ENCODE measurements around the gene TRAPPC14.

Gene TRAPPC14

DNA sequence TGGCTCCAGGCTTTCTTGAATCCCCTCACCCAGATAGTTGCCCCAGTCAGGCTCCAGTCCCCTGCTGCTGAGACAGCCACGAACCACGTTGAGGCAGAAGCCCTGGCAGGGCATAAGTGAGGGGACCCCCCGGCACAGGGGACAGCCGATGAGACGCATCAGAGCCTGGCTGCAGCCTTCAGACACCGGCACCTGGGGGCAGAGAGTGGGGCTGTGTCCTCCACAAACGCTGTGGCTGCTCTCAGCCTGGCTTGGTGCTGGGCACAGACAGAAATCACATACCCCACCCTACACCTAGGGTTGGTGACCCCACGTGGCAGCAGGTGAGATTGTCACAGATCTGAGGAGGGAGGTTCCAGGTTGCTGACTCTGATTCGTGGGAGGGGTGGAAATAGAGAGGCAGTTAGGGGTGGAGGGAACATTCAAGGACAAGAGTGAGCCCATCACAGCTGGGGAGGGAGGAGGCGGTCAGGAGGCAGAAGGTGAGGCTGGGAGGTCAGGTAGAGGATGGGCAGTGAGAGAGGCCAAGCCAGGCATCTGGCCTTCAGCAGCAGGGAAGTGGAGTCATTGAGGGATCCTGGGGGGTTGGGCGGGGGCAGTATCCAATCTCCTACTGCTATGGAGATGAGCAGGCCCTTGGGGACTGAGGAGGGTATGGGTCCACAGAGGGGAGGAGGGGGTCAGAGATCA lies 15.4 kb upstream of the TRAPPC14 start:
- no peak for DNase-seq

DNA sequence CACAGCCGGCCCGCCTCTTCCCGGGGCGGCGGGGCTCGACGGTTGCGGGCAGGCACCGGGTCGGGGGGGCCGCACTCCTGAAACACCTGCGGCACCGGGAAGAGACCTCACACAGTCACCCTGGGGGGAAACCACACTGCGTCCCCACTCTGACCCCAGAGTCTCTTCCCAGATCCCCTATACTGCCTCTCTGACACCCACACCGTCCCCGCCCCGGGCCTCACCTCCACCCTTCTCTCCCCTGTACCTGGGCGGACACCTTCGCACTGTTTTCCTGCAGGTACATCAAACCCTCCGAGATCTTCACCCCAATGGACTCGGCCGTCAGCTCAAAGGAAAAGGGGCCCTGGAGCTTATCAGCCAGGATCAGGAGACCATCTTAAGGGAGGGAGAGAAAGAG lies 13.3 kb upstream of the TRAPPC14 start:
- DNase-seq, result no peak

DNA sequence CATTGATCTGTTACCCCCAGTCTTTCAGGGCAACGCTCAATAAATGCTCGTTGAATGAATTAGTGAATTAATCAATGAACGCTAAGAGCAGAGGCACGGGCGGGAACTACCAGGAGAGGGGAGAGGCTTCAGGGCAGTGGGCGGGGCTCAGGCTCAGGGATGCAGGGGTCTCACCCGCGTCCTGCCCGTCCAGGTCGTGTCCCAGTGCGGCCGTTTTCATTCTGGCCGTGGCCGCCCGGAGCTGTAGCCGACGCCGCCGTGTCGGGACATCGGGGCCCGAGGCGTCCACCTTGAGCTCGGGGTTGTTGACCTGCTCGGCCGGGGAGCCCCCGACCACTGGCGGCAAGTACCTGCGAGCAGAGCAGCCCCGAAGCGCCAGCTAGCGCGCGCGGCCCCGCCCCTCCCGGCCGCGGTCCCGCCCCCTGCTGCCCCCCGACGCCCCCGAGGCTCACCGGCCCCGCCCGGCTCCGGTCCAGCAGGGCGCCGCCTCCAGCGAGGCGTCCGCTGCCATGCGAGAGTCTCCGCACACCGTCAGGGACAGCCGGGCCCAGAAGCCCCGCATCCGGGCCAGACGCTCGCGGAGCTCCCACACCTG lies 12.7 kb upstream of the TRAPPC14 start:
- no peak for DNase-seq

DNA sequence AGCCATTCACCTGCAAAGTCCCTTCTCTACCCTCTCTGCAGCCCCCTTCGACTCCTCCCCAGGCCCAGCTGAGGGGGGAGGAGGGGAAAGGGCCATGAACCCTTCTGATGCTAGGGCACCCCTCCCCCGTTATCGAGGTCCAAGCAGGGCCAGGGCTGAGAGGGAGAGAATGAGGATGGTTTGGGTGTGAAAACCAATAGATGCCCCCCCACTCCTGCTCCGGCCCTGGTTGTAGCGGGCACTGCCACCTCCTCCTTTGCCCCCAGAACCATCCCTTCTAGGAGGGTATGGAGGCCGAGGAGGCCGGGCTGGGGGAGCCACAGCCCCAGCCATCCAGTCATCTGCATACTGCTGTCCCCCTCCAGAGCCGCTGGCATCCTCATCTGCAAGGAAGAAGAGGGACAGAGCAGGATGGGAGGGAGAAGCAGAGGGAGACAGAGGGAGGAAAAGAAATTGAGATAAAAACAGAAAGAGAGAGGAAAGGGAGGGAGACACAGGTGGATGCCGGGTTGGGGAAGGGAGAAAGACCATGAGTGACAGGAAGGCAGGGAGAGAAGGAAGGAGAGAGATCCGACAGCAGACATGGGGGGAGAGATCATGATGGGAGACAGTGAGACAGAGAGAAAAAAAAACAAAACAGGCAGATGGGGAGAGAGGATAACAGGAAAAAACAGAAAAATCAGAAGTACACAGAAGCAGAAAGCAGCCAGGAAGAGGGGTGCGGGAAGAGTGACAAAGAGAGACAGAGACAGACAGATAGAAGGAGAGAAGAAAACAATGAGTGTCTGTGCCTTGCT lies 11.8 kb upstream of the TRAPPC14 start:
- DNase-seq, result no peak

DNA sequence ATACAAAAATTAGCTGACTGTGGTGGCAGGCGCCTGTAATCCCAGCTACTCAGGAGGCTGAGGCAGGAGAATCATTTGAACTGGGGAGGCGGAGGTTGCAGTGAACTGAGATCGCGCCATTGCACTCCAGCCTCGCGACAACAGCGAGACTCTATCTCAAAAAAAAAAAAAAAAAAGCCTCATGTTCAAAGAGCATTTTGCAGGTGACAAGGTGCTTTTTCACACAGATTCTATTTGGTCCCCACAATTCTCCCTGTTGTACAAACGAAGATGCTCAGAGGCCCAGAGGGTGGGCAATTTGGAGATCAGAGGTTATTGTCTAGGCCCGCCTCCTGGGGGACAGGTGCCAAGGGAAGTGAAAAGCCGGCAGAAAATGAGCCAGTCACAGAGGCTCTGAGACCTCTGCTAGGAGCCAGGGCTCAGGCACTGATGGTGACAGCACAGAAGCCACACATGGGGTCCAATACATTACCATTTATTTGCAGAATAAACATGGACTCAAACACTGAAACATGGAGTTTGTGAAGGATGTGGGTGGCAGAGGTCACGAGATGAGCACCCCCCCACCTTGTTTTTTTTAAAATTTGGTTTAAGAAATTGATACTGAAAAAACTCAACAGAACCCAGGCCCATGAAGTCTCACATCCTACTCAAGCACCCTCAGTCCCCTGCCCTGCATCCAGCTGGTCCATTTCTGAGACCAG lies 10.8 kb upstream of the TRAPPC14 start:
- DNase-seq, result no peak

DNA sequence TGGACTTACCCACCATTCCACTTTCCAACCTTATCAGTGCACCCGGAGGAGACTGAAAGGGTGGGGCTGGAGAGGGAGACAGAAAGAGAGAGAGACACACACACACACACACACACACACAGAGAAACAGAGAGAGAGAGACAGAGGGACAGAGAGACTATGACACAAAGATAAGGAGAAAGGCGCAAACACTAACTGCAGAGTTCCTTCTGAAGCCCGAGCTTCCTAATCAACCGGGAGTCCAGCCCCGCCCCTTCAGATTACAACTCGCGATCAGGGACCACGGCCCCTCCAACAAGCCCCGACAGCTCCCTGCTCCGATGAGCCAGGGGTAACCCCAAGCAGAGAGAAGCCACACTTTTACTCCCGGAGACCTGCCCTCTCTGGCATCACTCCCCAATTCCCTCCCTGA lies 9.4 kb upstream of the TRAPPC14 start:
- no peak for DNase-seq

DNA sequence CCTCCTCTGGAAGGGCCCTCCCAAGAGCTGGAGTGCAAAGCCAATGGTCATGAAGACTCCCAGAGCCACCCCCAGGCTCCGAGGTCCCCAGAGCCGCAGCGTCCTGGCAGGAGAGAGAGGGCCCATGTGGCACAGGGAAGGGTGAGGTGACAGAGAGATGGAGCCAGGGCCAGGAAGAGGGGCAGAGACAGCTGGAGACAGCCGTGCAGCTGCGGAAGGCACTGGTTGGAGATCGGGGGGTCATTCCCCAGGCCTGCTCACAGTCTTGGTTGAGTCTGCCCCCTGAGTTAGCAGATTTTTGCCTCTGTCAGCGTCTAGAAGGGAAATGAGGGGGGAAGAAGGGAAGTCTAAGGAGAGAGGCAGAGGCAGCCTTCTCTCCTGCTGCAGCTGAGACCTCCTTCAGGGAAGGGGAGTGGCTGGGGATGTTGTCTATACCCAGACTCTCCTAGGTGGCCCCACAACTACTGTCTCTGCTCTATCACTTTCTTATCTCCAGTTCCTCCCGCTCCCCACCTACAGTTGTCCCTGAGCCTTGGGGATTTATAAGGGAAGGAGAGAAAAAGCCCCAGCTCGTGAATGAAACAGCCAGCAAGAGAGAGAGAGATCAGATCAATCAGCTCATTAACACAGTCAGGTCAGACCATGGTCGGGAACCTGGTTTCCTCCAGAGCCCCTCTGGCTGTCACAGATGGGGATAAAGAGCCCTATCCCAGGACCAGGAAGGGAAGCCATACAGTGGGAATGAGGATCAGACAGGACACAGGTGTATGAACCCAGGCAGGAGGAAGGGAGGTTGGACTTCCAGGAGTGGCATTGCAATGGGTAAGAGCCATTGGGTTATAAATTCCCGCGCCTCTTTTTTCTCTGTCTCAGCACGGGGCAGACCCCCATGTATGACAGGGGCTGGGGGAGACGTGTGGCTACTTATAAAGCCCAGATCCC lies 8.7 kb upstream of the TRAPPC14 start:
- DNase-seq, result no peak

DNA sequence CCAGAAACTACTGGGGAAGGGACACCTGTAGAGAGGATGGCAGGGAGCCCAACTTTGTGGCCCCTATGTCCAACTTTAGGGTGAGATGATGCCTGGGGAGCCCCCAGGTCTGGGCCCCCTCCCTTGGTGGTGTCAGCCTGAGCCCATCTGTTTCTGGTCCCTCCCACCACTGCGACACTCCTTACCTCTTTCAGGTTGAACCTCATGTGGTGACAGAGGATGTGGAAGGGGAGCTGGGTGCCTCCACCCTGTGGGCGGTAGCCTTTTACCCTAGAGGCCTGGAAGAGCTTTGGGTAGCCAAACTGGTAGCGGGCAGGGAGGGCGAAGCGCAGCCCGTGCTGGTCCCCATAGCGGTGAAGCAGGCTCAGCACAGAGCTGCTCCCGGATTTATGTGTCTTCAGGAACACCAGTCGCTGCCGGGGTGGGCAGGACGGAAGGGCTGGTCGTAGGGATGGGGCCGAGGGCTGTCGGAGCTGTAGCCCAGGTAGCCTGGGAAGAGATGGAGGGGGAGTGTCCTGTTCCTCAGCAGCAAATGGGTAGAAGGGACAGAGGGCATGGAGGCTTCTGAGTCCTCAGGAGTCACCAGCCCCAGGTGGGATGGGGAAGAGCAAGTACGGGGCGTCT lies 7.9 kb upstream of the TRAPPC14 start:
- no peak for DNase-seq

DNA sequence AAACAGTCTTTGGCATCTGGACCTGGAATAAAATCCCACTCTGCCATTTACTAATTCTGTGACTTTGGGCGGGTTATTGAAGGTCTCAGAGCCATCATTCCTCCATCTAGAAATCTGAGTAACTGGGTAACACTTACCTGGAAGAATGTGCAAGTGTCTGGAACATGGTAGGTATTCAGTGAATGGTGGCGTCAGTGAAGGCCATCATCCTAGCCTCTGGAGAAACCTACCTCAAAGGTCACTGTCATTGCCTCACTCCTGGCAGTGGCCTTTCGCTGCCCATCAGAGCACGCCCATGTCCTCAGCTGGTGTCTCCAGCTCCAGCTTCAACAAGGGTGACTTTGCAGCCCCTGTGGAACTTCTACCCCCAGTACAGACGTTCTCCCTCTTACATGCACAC lies 5.3 kb upstream of the TRAPPC14 start:
- DNase-seq, result no peak

DNA sequence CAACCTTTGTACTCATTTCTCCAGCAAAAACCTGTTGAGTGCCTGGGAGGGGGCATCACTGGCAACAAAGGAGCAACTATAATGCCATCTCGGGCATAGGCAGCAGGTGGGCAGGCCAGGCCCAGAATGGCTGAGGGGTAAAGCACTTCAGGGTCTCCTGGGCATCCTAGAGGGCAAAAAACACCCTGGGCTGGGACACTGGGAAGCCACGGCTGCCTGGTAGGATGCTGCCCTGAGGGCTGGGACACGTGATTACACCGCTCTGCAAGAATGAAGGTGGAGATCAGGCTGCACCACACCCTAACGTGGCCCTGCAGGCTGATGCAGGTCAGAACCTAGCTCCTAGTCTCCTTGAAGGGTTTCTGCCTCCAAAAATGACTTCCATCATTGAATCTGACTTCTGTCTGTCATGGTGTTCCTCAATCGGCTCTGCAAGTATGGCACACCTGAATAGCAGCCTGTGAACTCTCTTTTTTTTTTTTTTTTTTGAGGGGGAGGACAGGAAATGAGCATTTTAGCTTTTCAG lies 4.5 kb upstream of the TRAPPC14 start:
- no peak for DNase-seq

DNA sequence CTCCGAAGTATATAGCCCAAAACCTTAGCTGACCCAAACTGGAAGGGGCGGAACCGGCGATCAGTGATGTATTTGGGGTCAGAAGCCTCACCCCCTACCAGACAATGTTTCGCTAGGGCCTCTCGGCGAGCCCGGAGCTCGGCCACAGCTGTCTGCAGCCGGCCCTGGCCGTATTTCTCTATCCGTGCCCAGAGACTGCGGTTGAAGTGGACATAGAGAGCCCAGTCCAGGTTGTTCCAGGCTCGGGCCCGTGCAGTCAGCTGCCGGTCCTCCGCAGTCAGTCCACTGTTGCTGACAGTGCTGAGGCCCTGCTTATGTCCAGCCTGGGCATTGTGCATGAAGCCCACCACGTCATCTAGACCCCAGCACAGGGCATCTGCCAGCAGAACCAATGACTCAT lies 1.5 kb upstream of the TRAPPC14 start:
- DNase-seq, result no peak

DNA sequence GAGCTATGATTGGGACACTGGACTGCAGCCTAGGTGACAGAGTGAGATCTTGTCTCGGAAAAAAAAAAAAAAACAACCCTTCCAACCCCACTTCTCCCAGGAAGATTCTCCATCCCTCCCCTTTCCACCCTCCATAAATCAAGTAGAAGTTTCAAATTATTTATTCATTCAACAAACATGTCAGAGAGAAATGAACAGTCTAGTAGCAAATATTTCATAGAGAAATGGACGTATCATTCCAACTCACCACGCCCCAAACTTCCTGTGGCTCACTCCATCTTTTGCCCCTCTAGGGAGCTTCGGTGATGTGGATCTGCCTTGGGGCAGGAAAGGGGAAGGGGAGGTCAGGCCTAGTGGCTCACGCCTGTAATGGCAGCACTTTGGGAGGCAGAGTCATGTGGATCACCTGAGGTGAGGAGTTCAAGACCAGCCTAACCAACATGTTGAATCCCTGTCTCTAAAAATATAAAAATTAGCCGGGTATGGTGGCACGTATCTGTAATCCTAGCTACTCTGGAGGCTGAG lies 638 bp upstream of the TRAPPC14 start:
- DNase-seq, result no peak

DNA sequence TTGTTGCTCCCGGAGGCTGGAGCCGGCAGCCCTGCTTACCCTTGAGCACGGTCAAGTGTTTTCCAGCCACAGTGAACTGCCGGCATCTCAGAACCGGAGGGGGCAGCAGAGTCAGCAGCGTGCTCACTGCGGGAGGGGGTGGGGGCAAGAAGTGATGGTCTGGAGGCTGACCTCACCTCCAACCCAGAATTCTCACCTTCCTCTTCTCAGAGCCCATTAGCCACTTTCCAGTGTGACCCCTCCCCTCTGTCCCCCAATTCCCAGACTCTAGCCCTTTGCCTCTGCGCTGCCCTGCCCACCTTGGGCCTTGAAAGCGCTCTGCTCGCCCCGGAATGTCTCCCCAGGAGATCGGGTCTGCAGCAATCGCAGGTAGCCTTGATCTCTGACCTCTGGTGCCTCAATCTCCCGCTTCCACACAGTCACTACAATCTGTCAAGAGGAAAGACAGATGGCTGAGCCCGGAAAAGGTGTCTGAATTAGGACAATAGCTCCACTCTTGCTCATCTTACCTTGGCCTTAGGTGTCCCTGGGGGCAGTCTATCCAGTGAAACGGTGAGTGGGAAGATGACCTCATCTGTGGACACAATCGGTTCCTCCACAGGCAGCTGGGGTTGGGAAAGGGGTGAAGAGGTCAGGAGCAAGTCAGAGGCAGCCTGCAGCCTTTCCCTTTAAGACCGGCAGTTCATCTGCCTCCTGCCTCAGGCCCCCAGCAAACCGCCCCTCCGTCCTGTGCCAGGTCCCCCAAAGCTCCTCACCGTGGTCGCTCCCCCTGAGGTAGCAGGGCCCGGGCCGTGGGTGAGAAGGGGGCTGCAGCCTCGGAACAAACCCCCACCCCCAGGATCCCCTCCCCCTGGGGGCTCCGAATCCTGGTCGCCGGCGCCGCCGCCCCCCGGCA lies 942 bp downstream of the TRAPPC14 start:
- no peak for DNase-seq

DNA sequence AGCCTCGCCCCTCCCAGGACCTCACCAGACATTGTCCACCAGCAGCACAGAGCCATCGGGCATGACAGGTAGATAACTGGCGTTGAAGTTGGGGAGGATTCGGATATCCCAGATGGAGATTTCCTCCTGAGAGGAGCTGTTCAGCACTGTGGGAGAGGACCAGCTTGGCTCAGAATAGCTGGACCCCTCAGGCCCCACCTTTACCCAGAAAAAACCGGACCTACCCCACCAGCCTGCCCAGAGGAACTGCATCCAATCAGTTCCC lies 1.5 kb downstream of the TRAPPC14 start:
- DNase-seq, result no peak

DNA sequence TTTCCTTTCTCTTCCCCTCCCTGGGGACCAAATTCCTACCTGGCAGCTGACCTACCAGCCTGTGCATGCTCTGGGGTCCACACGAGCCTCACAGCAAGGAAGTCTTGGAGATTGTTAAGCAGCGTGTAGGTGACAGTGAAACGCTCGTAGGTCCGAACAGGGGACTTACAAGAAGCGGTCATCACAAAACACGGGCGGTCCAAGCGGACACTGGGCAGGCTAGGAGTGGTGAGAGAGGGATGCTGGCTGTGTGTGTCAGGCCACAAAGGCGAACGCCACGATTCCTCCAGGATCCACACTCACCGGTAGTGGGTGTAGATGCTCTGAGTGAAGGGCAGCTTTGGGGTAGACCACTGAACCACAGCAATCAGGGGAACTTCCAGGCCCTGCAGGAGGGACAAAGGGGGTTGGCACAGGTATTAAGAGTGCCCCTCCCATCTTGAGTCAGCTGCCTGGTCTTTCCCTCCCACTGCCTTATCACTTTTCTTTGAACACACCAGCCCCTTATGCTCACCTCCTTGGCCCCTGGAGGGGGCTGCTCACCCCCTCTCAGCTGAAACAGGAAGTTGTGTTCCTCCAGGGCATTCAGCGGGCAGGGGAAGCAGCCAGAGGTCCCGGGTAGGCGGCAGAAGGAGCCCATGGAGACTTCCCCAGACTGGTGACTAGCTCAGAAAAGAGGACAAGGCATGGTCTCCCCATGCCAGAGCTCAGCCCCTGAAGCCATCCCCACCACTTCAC lies 2.0 kb downstream of the TRAPPC14 start:
- no peak for DNase-seq

DNA sequence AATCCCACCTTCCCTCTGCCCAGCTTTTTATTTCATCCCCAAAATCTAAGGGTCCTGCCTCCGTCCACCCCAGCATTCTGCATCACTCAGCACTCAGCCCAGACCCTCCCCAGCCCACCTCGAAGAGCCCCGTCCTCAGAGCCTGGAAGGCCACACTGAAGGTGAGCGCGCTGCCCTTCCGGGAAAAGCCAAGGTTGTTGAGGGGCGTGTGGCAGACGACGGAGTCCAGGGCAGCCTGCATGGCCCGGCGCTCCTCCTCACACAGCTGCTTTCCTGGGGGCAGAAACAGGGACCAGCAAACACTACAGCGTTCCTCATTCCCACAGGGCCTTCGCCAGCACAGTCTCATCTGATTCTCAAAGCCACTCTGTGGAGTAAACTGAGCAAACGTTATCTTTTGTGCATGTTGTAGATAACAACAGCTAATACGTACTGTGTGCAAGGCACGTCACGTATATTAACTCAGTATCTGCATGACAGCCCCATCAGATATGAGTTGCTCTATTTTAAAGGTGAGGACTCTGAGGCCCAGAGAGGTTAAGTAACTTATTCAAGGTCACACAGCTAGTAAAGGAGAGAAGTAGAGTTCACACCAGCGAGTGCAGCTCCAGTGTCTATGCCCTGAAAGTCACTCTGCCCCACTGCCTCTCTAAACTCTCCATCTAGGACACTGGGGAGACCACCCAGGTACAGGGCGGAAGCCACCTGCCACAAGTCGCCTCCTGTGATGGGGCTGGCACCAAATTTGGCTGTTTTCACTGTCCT lies 2.8 kb downstream of the TRAPPC14 start:
- DNase-seq, result no peak

DNA sequence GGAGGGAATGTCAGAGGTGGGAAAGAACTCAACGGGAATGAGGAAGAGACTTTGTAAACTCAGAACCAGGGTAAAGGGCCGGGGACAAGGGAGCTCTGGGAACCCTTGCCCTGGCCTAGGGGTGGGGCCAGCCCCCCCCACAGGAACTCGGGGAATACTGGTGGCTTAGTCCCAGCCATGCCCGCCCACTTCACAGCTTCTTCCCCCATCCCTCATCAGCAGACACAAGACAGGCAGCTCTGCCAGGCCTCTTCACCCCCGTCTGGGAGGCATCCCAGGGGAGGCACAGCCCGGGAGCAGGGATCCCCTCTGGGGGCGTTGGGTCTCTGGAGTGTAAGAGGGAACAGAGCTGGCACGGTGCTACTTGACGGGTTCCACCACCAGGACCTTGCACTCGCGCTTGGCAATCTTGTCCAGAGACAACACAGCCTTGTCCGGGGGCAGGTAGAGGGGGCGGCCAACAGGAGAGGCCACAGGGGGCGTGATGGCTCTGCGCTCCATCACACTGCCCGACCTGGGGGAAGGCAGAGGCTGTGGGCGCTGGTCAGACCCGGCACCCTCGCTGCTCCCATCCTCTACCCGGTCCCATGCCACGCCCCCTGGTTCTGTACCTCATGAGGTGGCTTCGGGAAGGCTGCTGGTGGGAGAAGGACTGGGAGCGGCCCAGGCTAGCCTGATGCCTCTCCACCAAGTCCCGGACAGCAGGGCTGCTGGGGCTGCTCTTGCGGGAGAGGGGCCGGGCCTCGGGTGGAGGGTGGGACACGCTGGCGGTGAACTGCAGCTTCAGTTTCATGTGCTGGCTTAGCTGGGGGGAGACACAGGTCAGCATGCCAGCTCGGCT lies 3.7 kb downstream of the TRAPPC14 start:
- no peak for DNase-seq

Data from NCI-H446 treated with DMSO at 0.1 percent for 48 hours (cell line).